Endothelial cell of umbilical vein (primary cell): ENCODE data around the gene GJA8. TPM values are rescaled to one million over a fixed set of nuclear protein-coding genes. Genes with fewer than 3 reads are reported as not detected.
"Not testable (repeated sequence)": the region's sequence is repeated elsewhere in the genome, so short reads cannot be mapped to it uniquely, and the experiment has no call there.

ENCODE experiments used
- BruUV-seq: library from RNA; stranded (reverse); fragments of 400-500 nt; replicated peaks from 2 replicates; lab custom pipeline; 2021; lab: Mats Ljungman, UMichigan
- CTCF ChIA-PET: fragments of 300-600, 350-600 bp; sonication (Branson Sonifier 250); formaldehyde crosslinking; loops from one replicate; lab custom pipeline; 2021; ENCODE audit warnings: antibody characterized with exemption, inconsistent platforms; lab: Charles Lee
- POLR2A ChIA-PET: fragments of 300-600, 350-600 bp; sonication (Branson Sonifier 250); formaldehyde crosslinking; loops from one replicate; lab custom pipeline; 2021; ENCODE audit warnings: antibody characterized with exemption, inconsistent platforms; lab: Charles Lee
- DNase-seq: peaks from one replicate; pipeline ENCODE4 v3.0.0-alpha.2; 2011; ENCODE audit warnings: low read depth, low spot score
- FAIRE-seq: peaks from 2 replicates; lab custom pipeline; 2011; peaks lifted over from hg19 to GRCh38; lab: Jason Lieb, UNC
- H2AFZ ChIP-seq: 2 replicates; pipeline ENCODE4 v1.6.0; 2012; ENCODE audit warnings: low read depth, low read length, control low read depth, inconsistent platforms
- H3K27ac ChIP-seq: 2 replicates; pipeline ENCODE4 v1.5.1; 2011; ENCODE audit warnings: low read depth, mild to moderate bottlenecking, control low read depth, low read length, moderate library complexity; ENCODE audit not compliant: insufficient read depth
- H3K27me3 ChIP-seq, 2 experiments: 2 replicates each; pipeline versions ENCODE4 v1.6.0 to v1.6.1; 2011; ENCODE audit warnings: low read length in 2 of 2, mixed read lengths in 1 of 2; ENCODE audit not compliant: control insufficient read depth in 2 of 2, insufficient read depth in 2 of 2
- H3K36me3 ChIP-seq, 2 experiments: 2 replicates in 1 of 2; 3 replicates in 1 of 2; pipeline ENCODE4 v1.5.1; 2011; ENCODE audit warnings: low read length in 2 of 2, mild to moderate bottlenecking in 1 of 2, moderate library complexity in 1 of 2; ENCODE audit not compliant: control insufficient read depth in 2 of 2, insufficient read depth in 2 of 2; ENCODE audit errors: extremely low read depth in 1 of 2
- H3K4me1 ChIP-seq: 3 replicates; pipeline ENCODE4 v1.5.1; 2011; ENCODE audit warnings: mild to moderate bottlenecking, low read length; ENCODE audit not compliant: control insufficient read depth, insufficient read depth; ENCODE audit errors: extremely low read depth
- H3K4me2 ChIP-seq: 2 replicates; pipeline ENCODE4 v1.6.1; 2011; ENCODE audit warnings: low read length, control low read depth, mixed read lengths; ENCODE audit not compliant: insufficient read depth
- H3K4me3 ChIP-seq, 3 experiments: fragments of 200-600 bp in 1 of 3; sonication (generic), shearing (Covaris generic) in 1 of 3; replicated peaks in 1 of 3; 2 replicates each; pipeline ENCODE4 v1.5.1; 2011 to 2016; ENCODE audit warnings: control low read depth in 3 of 3, low read length in 3 of 3, mild to moderate bottlenecking in 2 of 3, inconsistent platforms in 1 of 3, low read depth in 1 of 3, moderate library complexity in 1 of 3; ENCODE audit not compliant: insufficient read depth in 1 of 3
- H3K79me2 ChIP-seq: 2 replicates; pipeline ENCODE4 v1.6.0; 2012; ENCODE audit warnings: low read length, inconsistent platforms; ENCODE audit not compliant: control insufficient read depth, insufficient read depth
- H3K9ac ChIP-seq: replicated peaks from 2 replicates; pipeline ENCODE3; 2011; ENCODE audit warnings: low read length, control low read depth; ENCODE audit not compliant: insufficient read depth; ENCODE audit errors: extremely low read depth
- H3K9me1 ChIP-seq: replicated peaks from 3 replicates; pipeline ENCODE4 v1.6.0; 2011; ENCODE audit warnings: mild to moderate bottlenecking, low read length; ENCODE audit not compliant: control insufficient read depth, insufficient read depth; ENCODE audit errors: extremely low read depth
- H3K9me3 ChIP-seq: replicated peaks from 2 replicates; pipeline ENCODE4 v1.5.1; 2012; ENCODE audit warnings: low read length, inconsistent platforms; ENCODE audit not compliant: control insufficient read depth, insufficient read depth
- H4K20me1 ChIP-seq: replicated peaks from 2 replicates; pipeline ENCODE3; 2011; ENCODE audit warnings: mild to moderate bottlenecking, low read length; ENCODE audit not compliant: control insufficient read depth, insufficient read depth; ENCODE audit errors: extremely low read depth
- EZH2 ChIP-seq: IDR thresholded peaks from 2 replicates; pipeline ENCODE4 v1.6.1; 2012; ENCODE audit warnings: borderline replicate concordance, low read depth, mild to moderate bottlenecking, moderate library complexity, low read length, inconsistent platforms; ENCODE audit not compliant: severe bottlenecking
- FOS ChIP-seq: IDR thresholded peaks from 2 replicates; pipeline ENCODE4 v1.6.1; 2011; ENCODE audit warnings: mild to moderate bottlenecking, low read length, moderate library complexity, borderline replicate concordance; ENCODE audit not compliant: insufficient read depth
- GATA2 ChIP-seq: IDR thresholded peaks from 2 replicates; pipeline ENCODE4 v1.7.0; 2011; ENCODE audit warnings: low read depth, mild to moderate bottlenecking, moderate library complexity, mixed read lengths, low read length; ENCODE audit not compliant: insufficient read length, insufficient read depth
- JUN ChIP-seq: IDR thresholded peaks from 2 replicates; pipeline ENCODE4 v1.6.1; 2011; ENCODE audit warnings: borderline replicate concordance, low read depth; ENCODE audit not compliant: insufficient read length, insufficient read depth
- MYC ChIP-seq: IDR thresholded peaks from one replicate; pipeline ENCODE4 v1.6.1; 2011; ENCODE audit warnings: mild to moderate bottlenecking, low read depth, low read length
- POLR2A ChIP-seq: IDR thresholded peaks from 2 replicates; pipeline ENCODE4 v1.6.1; 2012; ENCODE audit warnings: low read depth, mild to moderate bottlenecking, control low read depth, low read length
- POLR2AphosphoS5 ChIP-seq: IDR thresholded peaks from 2 replicates; pipeline ENCODE4 v1.6.1; 2012; ENCODE audit warnings: low read depth, mild to moderate bottlenecking, control low read depth, low read length, moderate library complexity; ENCODE audit not compliant: insufficient read depth
- dilution Hi-C: fragments of 300-500 bp; cut with MboI; formaldehyde crosslinking; loops from one replicate; pipeline ENCODE4 v1.15.0; 2019; ENCODE audit warnings: low sequenced_read_pairs; ENCODE audit not compliant: extremely low pct_ligation_motif_present
- intact Hi-C: fragments of 100-400 bp; cut with micrococcal nuclease; formaldehyde crosslinking; loops from one replicate; pipeline ENCODE4 v1.10.0; 2022
- polyA plus RNA-seq, 4 experiments: library from polyadenylated mRNA; depleted of rRNA in 3 of 4; stranded (reverse) in 3 of 4; unstranded in 1 of 4; fragments of >200 nt; gene quantifications; 2 replicates each; pipeline versions ENCODE4 v1.2.1 to v1.2.3, GENCODE V29; 2011 to 2012; ENCODE audit warnings: missing spikeins in 1 of 4
- total RNA-seq: library from RNA; stranded (reverse); gene quantifications from 2 replicates; pipeline ENCODE4 v1.2.3, GENCODE V29; 2021
- TF ChIP-seq, protein P1 (sequence below): IDR thresholded peaks from 2 replicates; pipeline ENCODE4 v1.6.1; 2011; ENCODE audit not compliant: insufficient read depth, insufficient read length
- TF ChIP-seq, protein P2 (sequence below), 2 donors: IDR thresholded peaks; 1 replicate in 1 of 2; 2 replicates in 1 of 2; pipeline ENCODE4 v1.5.1; 2011; ENCODE audit warnings: low read length in 2 of 2, mild to moderate bottlenecking in 2 of 2, moderate library complexity in 2 of 2, control low read depth in 1 of 2, inconsistent platforms in 1 of 2, low read depth in 1 of 2; ENCODE audit not compliant: insufficient read depth in 1 of 2; ENCODE audit errors: extremely low read depth in 1 of 2

The GJA8 gene
- total and polyA plus RNA-seq, 2 donors (not counting 3 experiments of a cell fraction or from before 2014, with no cell fraction given), result not detected

DNA sequence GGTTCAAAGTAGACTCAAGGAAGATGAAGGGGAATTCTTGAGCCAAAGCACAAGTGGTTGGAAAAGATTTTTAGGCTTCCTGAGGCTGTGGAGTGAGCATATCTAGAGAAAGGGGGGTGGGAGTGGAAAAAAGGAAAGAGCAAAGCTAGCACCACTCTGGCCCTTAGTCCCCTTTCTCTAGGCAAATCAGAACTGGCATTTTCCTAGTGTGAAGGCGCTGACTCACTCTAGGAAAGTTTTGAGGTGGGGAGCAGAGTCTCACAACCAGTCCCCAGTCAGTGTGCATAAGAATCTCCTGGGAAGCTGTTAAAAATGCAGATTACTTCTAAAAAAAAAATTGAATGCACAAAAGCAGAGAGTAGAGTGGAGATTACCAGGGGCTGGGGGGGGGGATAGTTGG lies 22.2 kb downstream of the GJA8 start:
- CTCF ChIA-PET, result interaction anchor here (0.9 kb wide), 1 partner anchor 10 kb away, joined by 3 read pairs; no protein-coding TSS in a partner anchor
- no peaks in the 10 kb centered on the region for H3K27me3 ChIP-seq
- FAIRE-seq (no peak), DNase-seq (no peak)
- no peaks in the 10 kb centered on the region for H3K36me3 ChIP-seq
- H3K9me1 ChIP-seq, result no peaks in the 10 kb centered on the region
- POLR2A ChIA-PET, result no interaction called here
- TF ChIP-seq POLR2AphosphoS5 (no peak), FOS (no peak), POLR2A (no peak), MYC (no peak), EZH2 (no peak), GATA2 (no peak), JUN (no peak)
- TF ChIP-seq, protein P1, sequence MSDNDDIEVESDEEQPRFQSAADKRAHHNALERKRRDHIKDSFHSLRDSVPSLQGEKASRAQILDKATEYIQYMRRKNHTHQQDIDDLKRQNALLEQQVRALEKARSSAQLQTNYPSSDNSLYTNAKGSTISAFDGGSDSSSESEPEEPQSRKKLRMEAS, result no peak
- TF ChIP-seq, protein P2, sequence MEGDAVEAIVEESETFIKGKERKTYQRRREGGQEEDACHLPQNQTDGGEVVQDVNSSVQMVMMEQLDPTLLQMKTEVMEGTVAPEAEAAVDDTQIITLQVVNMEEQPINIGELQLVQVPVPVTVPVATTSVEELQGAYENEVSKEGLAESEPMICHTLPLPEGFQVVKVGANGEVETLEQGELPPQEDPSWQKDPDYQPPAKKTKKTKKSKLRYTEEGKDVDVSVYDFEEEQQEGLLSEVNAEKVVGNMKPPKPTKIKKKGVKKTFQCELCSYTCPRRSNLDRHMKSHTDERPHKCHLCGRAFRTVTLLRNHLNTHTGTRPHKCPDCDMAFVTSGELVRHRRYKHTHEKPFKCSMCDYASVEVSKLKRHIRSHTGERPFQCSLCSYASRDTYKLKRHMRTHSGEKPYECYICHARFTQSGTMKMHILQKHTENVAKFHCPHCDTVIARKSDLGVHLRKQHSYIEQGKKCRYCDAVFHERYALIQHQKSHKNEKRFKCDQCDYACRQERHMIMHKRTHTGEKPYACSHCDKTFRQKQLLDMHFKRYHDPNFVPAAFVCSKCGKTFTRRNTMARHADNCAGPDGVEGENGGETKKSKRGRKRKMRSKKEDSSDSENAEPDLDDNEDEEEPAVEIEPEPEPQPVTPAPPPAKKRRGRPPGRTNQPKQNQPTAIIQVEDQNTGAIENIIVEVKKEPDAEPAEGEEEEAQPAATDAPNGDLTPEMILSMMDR (IDR thresholded peaks at IDR 0.05; ENCODE audit: extremely low read depth in 1 of 2, insufficient read depth in 1 of 2, low read depth in 1 of 2, low read length in 2 of 2), result no peak
- H3K9ac ChIP-seq, result no peak overlapping the region
- no peaks in the 10 kb centered on the region for H3K9me3 ChIP-seq
- dilution Hi-C loops, result no loop called here
- BruUV-seq, result no TSS peak
- intact Hi-C loops, result no loop called here
- H2AFZ ChIP-seq, result no peak overlapping the region
- no peak overlapping the region for H3K27ac ChIP-seq
- H3K79me2 ChIP-seq, result peaks cover 4% of the 10 kb centered on the region
- no peaks in the 10 kb centered on the region for H3K4me1 ChIP-seq
- no peaks in the 10 kb centered on the region for H4K20me1 ChIP-seq
- H3K4me2 ChIP-seq, result no peak overlapping the region
- no peak overlapping the region for H3K4me3 ChIP-seq

DNA sequence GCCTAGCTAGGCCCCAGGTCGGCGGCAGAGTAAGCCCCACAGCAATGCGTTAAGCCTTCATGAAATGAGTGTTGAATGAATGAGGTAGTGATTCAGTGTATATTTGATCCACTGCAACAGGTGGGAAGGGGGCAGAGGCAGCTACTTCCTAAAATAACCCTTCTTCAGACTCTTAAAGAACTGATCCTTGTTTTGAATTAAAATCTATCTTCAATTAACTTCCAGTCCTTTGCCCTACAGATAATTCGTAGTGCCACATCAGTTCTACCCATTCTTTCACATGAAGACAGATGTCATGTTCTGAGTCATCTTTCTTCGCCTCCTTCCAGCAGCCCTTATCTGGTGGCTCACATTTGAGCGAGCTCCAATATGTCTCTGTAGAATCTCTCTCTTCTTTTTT lies 24.6 kb downstream of the GJA8 start:
- H4K20me1 ChIP-seq, H3K36me3 ChIP-seq, H3K9ac ChIP-seq, H3K9me1 ChIP-seq, BruUV-seq, H3K9me3 ChIP-seq, H3K4me3 ChIP-seq, dilution Hi-C loops, H3K4me2 ChIP-seq, H2AFZ ChIP-seq, H3K27me3 ChIP-seq, H3K4me1 ChIP-seq, CTCF ChIA-PET, DNase-seq, intact Hi-C loops, POLR2A ChIA-PET, FAIRE-seq, H3K27ac ChIP-seq, H3K79me2 ChIP-seq: not testable (repeated sequence)

- H3K4me2 ChIP-seq, POLR2A ChIA-PET, FAIRE-seq, H3K27me3 ChIP-seq, BruUV-seq, H4K20me1 ChIP-seq, dilution Hi-C loops, H3K36me3 ChIP-seq, H3K4me1 ChIP-seq, H3K9ac ChIP-seq, H3K27ac ChIP-seq, H2AFZ ChIP-seq, H3K4me3 ChIP-seq, H3K79me2 ChIP-seq, DNase-seq, H3K9me3 ChIP-seq, H3K9me1 ChIP-seq, intact Hi-C loops, CTCF ChIA-PET: not testable (repeated sequence)
These were observed 25.1 kb downstream of the GJA8 start for GRCh38 chr1:147927689-147928088.
